Stimulated activated CD4-positive, alpha-beta T cell treated with anti-CD3 and anti-CD28 coated beads, Interleukin-12 subunit alpha, Interleukin-12 subunit beta, amount 100 ng/mL, for 48 hours (primary cell): ENCODE results near the gene MS4A7.

Source experiments
- DNase-seq, 3 donors: peaks; one replicate each; pipeline ENCODE4 v3.0.0-alpha.2; 2020; ENCODE audit warnings: low read depth in 2 of 3, low spot score in 1 of 3

MS4A7 gene

GRCh38 chr11:60370811-60371298 is 7.5 kb upstream of the MS4A7 start:
- no peak for DNase-seq

- no peak for DNase-seq
Observed at GRCh38 chr11:60371386-60371785, 6.9 kb upstream of the MS4A7 start.

GRCh38 chr11:60371854-60372253 is 6.5 kb upstream of the MS4A7 start:
- DNase-seq = no peak

- DNase-seq = no peak
Observed at GRCh38 chr11:60372767-60373166, 5.6 kb upstream of the MS4A7 start.

- DNase-seq = no peak
Observed at GRCh38 chr11:60375316-60375715, 3.0 kb upstream of the MS4A7 start.

- no peak for DNase-seq
Observed at GRCh38 chr11:60376601-60377000, 1.7 kb upstream of the MS4A7 start.

GRCh38 chr11:60377401-60378136 is 763 bp upstream of the MS4A7 start:
- DNase-seq = no peak

GRCh38 chr11:60389279-60389910 is 11.1 kb downstream of the MS4A7 start:
- no peak for DNase-seq

- DNase-seq = no peak
Observed at GRCh38 chr11:60390419-60390818, 12.1 kb downstream of the MS4A7 start.

- no peak for DNase-seq
Observed at GRCh38 chr11:60392361-60392760, 14.0 kb downstream of the MS4A7 start.

- no peak for DNase-seq
Observed at GRCh38 chr11:60393016-60393415, 14.7 kb downstream of the MS4A7 start.

GRCh38 chr11:60394666-60395380 is 16.5 kb downstream of the MS4A7 start:
- no peak for DNase-seq

- no peak for DNase-seq
Observed at GRCh38 chr11:60396382-60396781, 18.1 kb downstream of the MS4A7 start, which contains the start of gene MS4A14. Gene MS4A14, plus strand, starts transcription at chr11:60396459. Its CDS starts 120 bp downstream, at chr11:60396579.

GRCh38 chr11:60396799-60397198 is 18.5 kb downstream of the MS4A7 start:
- no peak for DNase-seq

- no peak for DNase-seq
Observed at GRCh38 chr11:60420015-60420414, 41.7 kb downstream of the MS4A7 start.

GRCh38 chr11:60422609-60423008 is 44.3 kb downstream of the MS4A7 start:
- no peak for DNase-seq

- DNase-seq = no peak
Observed at GRCh38 chr11:60428517-60428916, 50.2 kb downstream of the MS4A7 start.

- no peak for DNase-seq
Observed at GRCh38 chr11:60429272-60429671, 50.9 kb downstream of the MS4A7 start, which contains the start of gene MS4A5. Gene MS4A5, plus strand, starts transcription at chr11:60429572. Its CDS starts 103 bp downstream, at chr11:60429675.

- no peak for DNase-seq
Observed at GRCh38 chr11:60431251-60431650, 52.9 kb downstream of the MS4A7 start.

- DNase-seq = no peak
Observed at GRCh38 chr11:60433401-60433800, 55.1 kb downstream of the MS4A7 start.
